MV-4-11 (cell line): ENCODE data around the gene GCN1.
"Not testable (repeated sequence)": the region's sequence is repeated elsewhere in the genome, so short reads cannot be mapped to it uniquely, and the experiment has no call there.

Source experiments
- DNase-seq: peaks from one replicate; lab custom pipeline; 2025; lab: John Stamatoyannopoulos, UW

GCN1 gene

DNA sequence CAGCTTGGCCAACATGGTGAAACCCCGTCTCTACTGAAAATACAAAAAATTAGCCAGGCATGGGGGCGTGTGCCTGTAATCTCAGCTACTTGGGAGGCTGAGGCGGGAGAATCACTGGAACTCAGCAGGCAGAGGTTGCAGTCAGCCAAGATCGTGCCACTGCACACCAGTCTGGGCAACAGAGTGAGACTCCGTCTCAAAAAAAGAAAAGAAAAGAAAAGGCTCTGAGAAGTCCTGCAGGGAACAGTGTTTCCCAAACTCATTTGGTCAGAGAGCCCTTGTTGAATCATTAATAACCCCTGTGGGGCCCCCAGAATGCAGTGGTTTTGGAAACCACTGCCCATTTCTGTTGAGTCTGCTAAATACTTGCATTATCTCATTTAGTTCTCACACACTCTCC is 18.7 kb upstream of the GCN1 start:
- not testable (repeated sequence) for DNase-seq

DNA sequence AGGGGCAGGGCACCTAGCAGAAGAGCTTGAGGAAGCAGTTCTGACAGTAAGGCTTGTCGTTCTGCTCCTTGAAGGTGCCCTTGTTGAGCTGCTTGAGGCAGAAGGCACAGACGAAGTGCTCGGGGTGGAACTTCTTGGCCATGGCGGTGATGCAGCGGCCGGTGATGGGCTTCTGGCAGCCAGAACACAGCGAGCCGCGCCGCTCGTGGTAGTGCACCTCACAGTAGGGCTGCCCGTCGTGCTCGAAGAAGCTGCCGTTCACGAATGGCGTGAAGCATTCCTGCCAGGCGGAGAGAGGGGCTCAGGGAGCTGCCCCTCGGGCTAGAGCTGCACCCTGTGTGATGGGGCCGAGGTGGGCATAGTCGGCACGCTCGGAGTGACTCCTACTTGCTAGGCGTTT is 17.8 kb upstream of the GCN1 start:
- DNase-seq = no peak

- DNase-seq = no peak
Observed at GRCh38 chr12:120211904-120212283, 17.4 kb upstream of the GCN1 start.

DNA sequence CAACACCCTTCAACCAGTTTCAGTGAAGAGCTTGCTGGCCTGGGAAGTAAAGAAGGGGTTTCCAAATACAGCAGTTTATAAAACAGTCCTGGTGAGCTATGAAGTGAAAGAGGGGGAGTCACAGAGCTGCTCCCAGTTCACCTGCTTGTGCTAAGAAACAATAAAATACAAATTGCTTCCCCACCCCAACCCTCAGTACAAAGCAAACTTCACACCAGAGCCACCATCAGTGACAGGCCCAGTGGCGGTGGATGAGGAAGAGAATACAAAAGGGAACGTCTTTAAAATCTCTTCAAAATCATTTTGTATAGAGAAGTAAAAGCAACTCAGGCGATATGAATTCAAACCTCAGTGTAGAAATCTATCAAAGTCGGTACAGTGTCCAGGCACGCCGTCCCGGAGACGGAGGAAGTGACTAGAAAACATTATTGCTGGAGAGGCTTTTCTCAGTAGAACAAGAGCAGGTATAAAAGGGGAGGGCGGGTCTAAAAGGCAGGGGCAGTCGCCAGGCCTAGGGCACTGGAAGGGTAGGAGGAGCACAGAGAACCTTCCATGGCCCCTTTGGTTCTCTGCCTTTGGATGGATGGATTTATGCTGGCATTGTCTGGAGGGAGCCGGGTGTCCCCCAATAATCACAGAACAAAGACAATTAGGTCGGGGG is 16.9 kb upstream of the GCN1 start:
- DNase-seq = no peak

- no peak for DNase-seq
Observed at GRCh38 chr12:120209851-120210250, 15.3 kb upstream of the GCN1 start.

DNA sequence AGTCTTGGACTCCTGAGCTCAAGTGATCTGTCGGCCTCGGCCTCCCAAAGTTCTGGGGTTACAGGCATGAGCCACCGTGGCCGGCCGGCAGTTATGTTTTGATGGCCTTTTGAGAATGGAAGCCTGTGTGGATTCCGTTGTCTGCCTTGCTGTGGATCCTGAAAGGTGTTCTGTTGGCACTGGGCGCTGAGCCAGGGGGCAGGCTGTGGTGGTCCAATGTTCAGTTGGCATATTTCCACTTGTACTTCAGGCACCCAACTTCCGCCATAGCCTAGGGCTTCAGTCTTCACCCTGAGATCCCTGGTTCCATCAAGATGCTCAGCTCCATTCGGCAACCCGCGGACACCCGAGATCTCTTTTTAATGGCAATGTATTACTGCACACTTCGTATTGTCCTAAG is 12.7 kb upstream of the GCN1 start:
- no peak for DNase-seq

- DNase-seq = not testable (repeated sequence)
Observed at GRCh38 chr12:120206781-120207180, 12.3 kb upstream of the GCN1 start.

- no peak for DNase-seq
Observed at GRCh38 chr12:120206228-120206627, 11.7 kb upstream of the GCN1 start.

DNA sequence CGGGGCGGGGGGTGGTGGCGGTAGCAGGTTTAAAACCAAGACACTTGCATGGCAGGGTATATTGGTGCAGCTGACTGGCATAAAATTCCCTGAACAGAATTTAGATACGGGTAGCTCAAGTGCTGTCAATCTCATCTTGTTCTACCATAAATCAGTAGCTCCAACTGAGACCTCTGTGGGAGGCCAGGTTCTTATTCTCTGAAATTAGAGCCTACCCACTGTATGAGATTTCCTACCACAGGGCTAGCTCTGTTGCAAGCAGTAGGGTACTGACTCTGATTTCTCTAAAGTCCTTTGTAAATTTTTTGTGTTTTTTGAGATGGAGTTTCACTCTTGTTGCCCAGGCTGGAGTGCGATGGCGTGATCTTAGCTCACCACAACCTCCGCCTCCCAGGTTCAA is 9.7 kb upstream of the GCN1 start:
- no peak for DNase-seq

DNA sequence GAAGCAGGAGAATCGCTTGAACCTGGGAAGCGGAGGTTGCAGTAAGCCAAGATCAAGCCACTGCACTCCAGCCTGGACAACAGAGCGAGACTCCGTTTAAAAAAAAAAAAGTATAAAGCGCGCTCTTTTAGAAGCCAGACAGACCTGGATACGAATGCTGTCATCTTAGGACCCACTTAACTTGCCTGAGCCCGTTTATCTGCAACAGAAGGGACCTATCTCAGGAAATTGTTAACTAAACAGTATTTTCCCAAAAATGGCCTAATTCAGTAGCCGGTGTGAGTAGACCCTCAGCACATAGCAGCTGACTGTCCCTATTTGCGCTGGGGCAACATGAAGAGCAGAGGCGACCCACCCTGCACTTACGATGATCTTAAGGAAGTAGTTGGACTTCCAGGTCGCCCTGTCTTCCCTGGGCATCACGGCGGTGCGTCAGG is 5.9 kb upstream of the GCN1 start:
- DNase-seq = no peak

- peak; percentile 32 for DNase-seq
Observed at GRCh38 chr12:120199595-120200306, 5.2 kb upstream of the GCN1 start.

GRCh38 chr12:120199025-120199424 is 4.5 kb upstream of the GCN1 start:
- no peak for DNase-seq

DNA sequence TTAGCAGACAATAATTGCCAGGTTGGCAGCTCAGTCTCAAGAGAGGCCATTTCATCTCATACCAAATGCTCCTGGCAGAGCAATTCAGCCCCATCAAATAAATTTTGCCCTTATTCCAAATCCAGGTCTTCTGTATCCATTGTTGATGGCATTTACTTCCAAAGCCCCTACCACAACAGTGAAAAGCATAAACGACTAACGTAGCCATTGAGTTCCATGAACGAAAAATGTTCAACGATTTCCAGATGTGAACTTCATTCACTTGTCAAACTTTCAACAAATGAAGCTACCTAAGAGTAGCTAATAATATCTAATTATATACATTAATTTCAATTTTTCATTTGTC is 3.0 kb upstream of the GCN1 start:
- DNase-seq = no peak

GRCh38 chr12:120196817-120197541 is 2.5 kb upstream of the GCN1 start:
- peak; percentile 16 for DNase-seq

DNA sequence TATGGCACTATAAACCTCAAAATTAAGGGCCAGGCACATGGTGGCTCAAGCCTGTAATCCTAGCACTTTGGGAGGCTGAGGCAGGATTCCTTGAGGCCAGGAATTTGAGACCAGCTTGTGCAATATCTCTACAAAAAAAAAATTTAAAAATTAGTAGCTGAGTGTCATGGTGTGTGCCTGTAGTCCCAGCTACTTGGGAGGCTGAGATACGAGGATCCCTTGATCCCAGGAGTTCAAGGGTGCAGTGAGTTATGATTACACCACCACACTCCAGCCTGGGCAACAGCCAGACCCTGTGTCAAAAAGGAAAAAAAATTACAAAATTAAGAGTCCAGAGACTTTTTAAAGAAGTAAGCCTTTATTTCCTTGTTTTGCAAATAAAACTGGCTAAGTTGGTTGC is 1.8 kb upstream of the GCN1 start:
- no peak for DNase-seq

- no peak for DNase-seq
Observed at GRCh38 chr12:120194226-120194533, 335 bp downstream of the GCN1 start.

GRCh38 chr12:120193286-120193685 is 1.2 kb downstream of the GCN1 start:
- DNase-seq = not testable (repeated sequence)

GRCh38 chr12:120190985-120191480 is 3.5 kb downstream of the GCN1 start:
- no peak for DNase-seq

- no peak for DNase-seq
Observed at GRCh38 chr12:120190386-120190785, 4.1 kb downstream of the GCN1 start.

GRCh38 chr12:120186654-120187053 is 7.9 kb downstream of the GCN1 start:
- DNase-seq = no peak

DNA sequence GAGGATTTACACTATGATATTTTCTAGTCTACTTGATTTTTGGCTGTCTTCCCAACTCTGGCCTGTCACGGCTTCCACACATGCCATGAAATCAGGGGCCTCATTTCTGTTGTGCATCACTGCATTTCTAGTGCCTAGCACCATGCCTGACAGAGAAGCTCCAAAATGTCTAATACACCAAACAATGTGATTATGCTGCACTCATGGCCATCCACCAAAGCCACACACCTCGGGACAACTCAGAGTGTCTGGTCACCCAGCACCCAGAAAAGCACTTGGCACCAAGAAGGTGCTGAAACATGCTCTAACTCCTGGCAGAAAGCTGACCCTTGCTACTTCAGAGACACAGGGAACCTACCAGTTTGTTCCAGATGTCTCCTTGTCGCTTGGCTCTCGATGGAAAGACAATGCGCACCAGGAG is 11.3 kb downstream of the GCN1 start:
- no peak for DNase-seq

DNA sequence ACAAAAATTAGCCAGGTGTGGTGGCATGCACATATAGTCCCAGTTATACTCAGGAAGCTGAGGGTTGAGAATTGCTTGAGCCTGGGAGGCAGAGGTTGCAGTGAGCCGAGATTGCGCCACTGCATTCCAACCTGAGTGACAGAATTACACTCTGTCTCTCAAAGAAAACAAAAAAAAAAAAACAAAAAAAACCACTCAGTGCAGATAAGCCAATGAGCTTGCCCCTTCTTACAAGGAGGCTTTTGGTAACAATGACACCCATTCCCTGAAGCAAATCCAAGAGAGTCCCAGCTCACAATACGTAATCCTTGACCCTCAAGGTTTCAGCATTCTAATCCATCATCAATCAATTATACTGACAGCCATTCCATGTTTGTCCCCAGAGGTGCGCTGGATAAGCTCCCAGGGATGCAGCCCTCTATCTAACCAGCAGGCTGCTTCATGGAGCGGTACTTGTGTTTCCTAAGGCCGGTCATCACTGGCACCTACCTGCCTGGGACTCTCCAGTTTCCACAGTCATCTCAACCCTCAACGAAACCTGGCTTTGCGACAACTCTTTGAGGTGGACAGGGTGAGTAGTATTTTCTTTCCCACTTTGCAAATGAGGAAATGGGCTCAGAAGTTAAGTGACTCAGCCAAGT is 12.4 kb downstream of the GCN1 start:
- no peak for DNase-seq

GRCh38 chr12:120180975-120181374 is 13.5 kb downstream of the GCN1 start:
- no peak for DNase-seq
